ENCODE results near the gene IGF2BP2. TPM values are rescaled to one million over a fixed set of nuclear protein-coding genes. Genes with fewer than 3 reads are reported as not detected.

Gene IGF2BP2
- total and polyA plus RNA-seq, 9 of the 15 experiments (the other 6 are each of a cell fraction or from before 2014, with no cell fraction given): 3.2 to 59.6 (median 30.5) TPM

DNA sequence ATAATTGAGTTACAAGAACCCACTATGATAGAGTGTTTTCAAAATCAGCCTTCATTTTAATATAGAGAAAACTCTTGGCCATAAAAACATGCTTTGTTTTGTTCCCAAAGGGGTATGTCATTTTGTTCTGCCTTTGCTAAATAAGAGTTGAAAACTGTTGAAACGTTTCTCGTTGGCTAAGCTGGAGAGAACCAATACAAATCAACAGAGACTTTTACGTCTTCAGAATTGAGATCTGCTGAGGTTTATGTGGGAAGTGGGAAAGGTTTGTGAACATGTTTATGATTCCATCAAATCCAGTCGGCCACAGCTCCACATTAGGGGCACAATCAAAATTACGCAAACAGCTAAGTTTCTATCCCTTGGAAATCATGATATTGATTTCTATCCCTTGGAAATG is 102.0 kb downstream of the IGF2BP2 start:
- H4K20me1 ChIP-seq (replicated peaks; ENCODE audit: control insufficient read depth, insufficient read depth, low read length): peaks cover 16% of the 10 kb centered on the region
- H3K4me2 ChIP-seq (ENCODE audit: insufficient read depth, low read length): no peak overlapping the region
- CTCF ChIA-PET (ENCODE audit: low intra/inter-chr PET ratio): no interaction called here
- ATAC-seq: no peak
- no peak overlapping the region for H3K4me3 ChIP-seq
- H3K9me3 ChIP-seq (replicated peaks; ENCODE audit: control insufficient read depth, insufficient read depth, low read depth, low read length): no peaks in the 10 kb centered on the region
- peaks cover 0 to 2% of the 10 kb centered on the region in 2 experiments; a peak in 1 of 5 replicates for H3K4me1 ChIP-seq (replicated peaks in 1 of 2; ENCODE audit: control insufficient read depth in 2 of 2, insufficient read depth in 2 of 2, low read length in 2 of 2)
- no peak for DNase-seq (ENCODE audit: extremely low read depth in 1 of 4, low spot score in 3 of 4)
- H3K9me1 ChIP-seq (ENCODE audit: control insufficient read depth, insufficient read depth, low read length): no peaks in the 10 kb centered on the region
- in situ Hi-C loops (cut with MboI) (no loop called here), intact Hi-C loops (cut with micrococcal nuclease) (no loop called here)
- no TSS peak for BruUV-seq (replicated peaks)
- H3K36me3 ChIP-seq (ENCODE audit: control insufficient read depth, insufficient read depth, low read length): peaks cover 3% of the 10 kb centered on the region; the same call in 2 of the 3 replicates
- no peak for FAIRE-seq
- no peaks in the 10 kb centered on the region for H3K27me3 ChIP-seq (ENCODE audit: control insufficient read depth in 2 of 2, insufficient read depth in 2 of 2, low read length in 2 of 2)
- WGBS (ENCODE audit: insufficient coverage, low coverage, missing lambda C conversion rate): 66% methylated on average over 5 of the region's 5 CpGs
- no peak overlapping the region for H2AFZ ChIP-seq (ENCODE audit: low read depth, low read length)
- no peak overlapping the region for H3K9ac ChIP-seq (ENCODE audit: insufficient read depth in 1 of 2, low read depth in 2 of 2, low read length in 2 of 2)
- peaks cover 51% of the 10 kb centered on the region for H3K79me2 ChIP-seq (ENCODE audit: control insufficient read depth, insufficient read depth, low read length)
- no peak overlapping the region for H3K27ac ChIP-seq (ENCODE audit: extremely low read depth, low read depth, low read length)
- POLR2A ChIA-PET: interaction anchor here (2.4 kb wide), 1 partner anchor 10 kb away, joined by 13 read pairs; no protein-coding TSS in a partner anchor
- TF ChIP-seq SRF (CRISPR knock-in tag; IDR thresholded peaks at IDR 0.05) (no peak), ZNF41 (CRISPR knock-in tag; conservative IDR thresholded peaks at IDR 0.05) (no peak), CREB3 (tag; conservative IDR thresholded peaks at IDR 0.05; ENCODE audit: low read depth) (no peak), PHB2 (IDR thresholded peaks at IDR 0.05; ENCODE audit: low read depth) (no peak), ZFX (CRISPR knock-in tag; IDR thresholded peaks at IDR 0.05) (no peak), STAT5B (CRISPR knock-in tag; IDR thresholded peaks at IDR 0.05) (no peak), ZNF197 (CRISPR knock-in tag; IDR thresholded peaks at IDR 0.05; ENCODE audit: low read depth) (no peak), MXI1 (IDR thresholded peaks at IDR 0.05; ENCODE audit: low read depth, low read length) (no peak), STAG1 (CRISPR knock-in tag; IDR thresholded peaks at IDR 0.05; ENCODE audit: borderline replicate concordance) (no peak), KAT7 (CRISPR knock-in tag; IDR thresholded peaks at IDR 0.05; ENCODE audit: borderline replicate concordance) (no peak), ZNF79 (CRISPR knock-in tag; IDR thresholded peaks at IDR 0.05; ENCODE audit: low read depth) (no peak)
